Activated T-cell treated with anti-CD3 and anti-CD28 coated beads for 1 hour (primary cell): ENCODE results near the gene INPP5J.

ENCODE experiments used
- DNase-seq: peaks from one replicate; pipeline ENCODE4 v3.0.0-alpha.2; 2020; ENCODE audit warnings: low read depth

The INPP5J gene

GRCh38 chr22:31126128-31126868 is 3.5 kb downstream of the INPP5J start:
- DNase-seq = no peak

GRCh38 chr22:31126869-31127175 is 4.1 kb downstream of the INPP5J start:
- DNase-seq = no peak

GRCh38 chr22:31127181-31127772 is 4.5 kb downstream of the INPP5J start:
- DNase-seq = no peak

GRCh38 chr22:31128156-31128555 is 5.4 kb downstream of the INPP5J start:
- DNase-seq = no peak

GRCh38 chr22:31130873-31131272 is 8.1 kb downstream of the INPP5J start:
- no peak for DNase-seq

GRCh38 chr22:31133911-31134310 is 11.1 kb downstream of the INPP5J start:
- no peak for DNase-seq

GRCh38 chr22:31134688-31135087 is 11.9 kb downstream of the INPP5J start:
- no peak for DNase-seq

GRCh38 chr22:31135706-31136105 is 12.9 kb downstream of the INPP5J start:
- DNase-seq = no peak

- DNase-seq = no peak
Measured at GRCh38 chr22:31136155-31136554, 13.4 kb downstream of the INPP5J start.

GRCh38 chr22:31136711-31137110 is 13.9 kb downstream of the INPP5J start:
- no peak for DNase-seq

- DNase-seq = no peak
Measured at GRCh38 chr22:31137721-31138120, 15.0 kb downstream of the INPP5J start.

GRCh38 chr22:31138126-31138525 is 15.4 kb downstream of the INPP5J start:
- DNase-seq = no peak

GRCh38 chr22:31139066-31139465 is 16.3 kb downstream of the INPP5J start:
- DNase-seq = no peak

GRCh38 chr22:31139866-31140716 is 17.3 kb downstream of the INPP5J start, which contains the start of gene PLA2G3:
PLA2G3 (minus strand) TSS chr22:31140508; CDS start chr22:31140354, 154 bp downstream.
- no peak for DNase-seq

GRCh38 chr22:31140746-31141145 is 18.0 kb downstream of the INPP5J start:
- no peak for DNase-seq

GRCh38 chr22:31141551-31141950 is 18.8 kb downstream of the INPP5J start:
- no peak for DNase-seq

- DNase-seq = no peak
Measured at GRCh38 chr22:31142285-31142684, 19.5 kb downstream of the INPP5J start.

- DNase-seq = no peak
Measured at GRCh38 chr22:31143038-31143437, 20.3 kb downstream of the INPP5J start.

GRCh38 chr22:31143537-31143936 is 20.8 kb downstream of the INPP5J start:
- DNase-seq = no peak

- no peak for DNase-seq
Measured at GRCh38 chr22:31144223-31144622, 21.5 kb downstream of the INPP5J start.

GRCh38 chr22:31148488-31148887 is 25.7 kb downstream of the INPP5J start:
- no peak for DNase-seq

- no peak for DNase-seq
Measured at GRCh38 chr22:31148953-31149627, 26.3 kb downstream of the INPP5J start.
